HL-60 (cell line): ENCODE data around the gene EIF2S3B.

Source experiments
- DNase-seq, 2 experiments: peaks; one replicate each; pipeline ENCODE4 v3.0.0-alpha.2; 2010 to 2020; ENCODE audit warnings: low read depth in 1 of 2, low spot score in 1 of 2
- H3K27ac ChIP-seq: fragments of 250-450 bp; sonication (Bioruptor Pico); replicated peaks from 2 replicates; pipeline ENCODE4 v1.5.1; 2020; ENCODE audit warnings: mild to moderate bottlenecking, moderate library complexity
- H3K27me3 ChIP-seq: fragments of 250-450 bp; sonication (Bioruptor Pico); 2 replicates; pipeline ENCODE4 v1.5.1; 2021; ENCODE audit warnings: mild to moderate bottlenecking, moderate library complexity; ENCODE audit not compliant: insufficient read depth, poor library complexity, severe bottlenecking
- H3K4me3 ChIP-seq: replicated peaks from 2 replicates; pipeline ENCODE4 v1.5.1; 2011; ENCODE audit warnings: mild to moderate bottlenecking, control low read depth, low read length; ENCODE audit not compliant: insufficient read depth
- CTCF ChIP-seq: IDR thresholded peaks from one replicate; pipeline ENCODE4 v1.5.1; 2011; ENCODE audit warnings: low read length, control low read depth, inconsistent platforms; ENCODE audit not compliant: insufficient read depth
- GABPA ChIP-seq: IDR thresholded peaks from 2 replicates; pipeline ENCODE4 v1.6.1; 2012; ENCODE audit warnings: low read depth
- POLR2AphosphoS5 ChIP-seq: IDR thresholded peaks from 2 replicates; pipeline ENCODE4 v1.6.1; 2012; ENCODE audit warnings: low read depth
- REST ChIP-seq: IDR thresholded peaks from 2 replicates; pipeline ENCODE4 v1.6.1; 2012; ENCODE audit warnings: low read depth; ENCODE audit not compliant: insufficient replicate concordance
- SPI1 ChIP-seq: IDR thresholded peaks from 2 replicates; pipeline ENCODE4 v1.6.1; 2012; ENCODE audit warnings: low read depth, mild to moderate bottlenecking, borderline replicate concordance

EIF2S3B gene

GRCh38 chr12:10537721-10538120 is 32.0 kb downstream of the EIF2S3B start:
- H3K27me3 ChIP-seq, result no peaks in the 10 kb centered on the region
- H3K27ac ChIP-seq, result no peak overlapping the region
- no peak for TF ChIP-seq GABPA
- no peak for TF ChIP-seq CTCF
- TF ChIP-seq REST, result no peak
- TF ChIP-seq SPI1, result no peak
- no peak for TF ChIP-seq POLR2AphosphoS5
- DNase-seq, result no peak
- H3K4me3 ChIP-seq, result no peak overlapping the region

- no peak for DNase-seq
- no peak overlapping the region for H3K4me3 ChIP-seq
- no peak; the same call in 1 of the 2 replicates for TF ChIP-seq SPI1
- no peak overlapping the region for H3K27ac ChIP-seq
- no peaks in the 10 kb centered on the region for H3K27me3 ChIP-seq
These were observed 35.1 kb downstream of the EIF2S3B start for GRCh38 chr12:10540776-10541205.

GRCh38 chr12:10543499-10543898 is 37.8 kb downstream of the EIF2S3B start:
- no peaks in the 10 kb centered on the region for H3K27me3 ChIP-seq
- DNase-seq, result no peak
- no peak for TF ChIP-seq REST
- no peak for TF ChIP-seq SPI1
- TF ChIP-seq CTCF, result no peak
- no peak for TF ChIP-seq POLR2AphosphoS5
- no peak for TF ChIP-seq GABPA
- no peak overlapping the region for H3K27ac ChIP-seq
- no peak overlapping the region for H3K4me3 ChIP-seq

GRCh38 chr12:10551375-10551774 is 45.7 kb downstream of the EIF2S3B start:
- DNase-seq, result no peak
- Histone ChIP-seq H3K27ac (no peak overlapping the region), H3K4me3 (no peak overlapping the region), H3K27me3 (no peaks in the 10 kb centered on the region)
- TF ChIP-seq POLR2AphosphoS5, result no peak
- TF ChIP-seq REST, result no peak
- no peak for TF ChIP-seq GABPA
- TF ChIP-seq CTCF, result no peak
- TF ChIP-seq SPI1, result no peak
